ENCODE measurements around the gene PARD3. TPM values are rescaled to one million over a fixed set of nuclear protein-coding genes. Genes with fewer than 3 reads are reported as not detected.

The PARD3 gene
- total RNA-seq, 1 donor from 2014 or later, result 58.7 TPM

- Histone ChIP-seq H3K4me2 (no peak overlapping the region), H3K4me1 (peaks cover 3% of the 10 kb centered on the region), H3K4me3 (no peak overlapping the region), H4K20me1 (ENCODE audit: low read depth) (no peaks in the 10 kb centered on the region), H2AFZ (replicated peaks) (no peak overlapping the region), H3K9ac (no peak overlapping the region), H3K27me3 (no peaks in the 10 kb centered on the region), H3K9me3 (ENCODE audit: low read depth) (no peaks in the 10 kb centered on the region), H3F3A (ENCODE audit: low read depth) (no peaks in the 10 kb centered on the region), H3K27ac (no peak overlapping the region), H3K36me3 (no peaks in the 10 kb centered on the region), H3K79me2 (ENCODE audit: low read depth) (no peaks in the 10 kb centered on the region)
- H3K36me3 Mint-ChIP-seq, result peaks cover 27% of the 10 kb centered on the region
- no peak overlapping the region for H3K27ac Mint-ChIP-seq
- no peak for DNase-seq (ENCODE audit: low spot score)
- H3K4me3 Mint-ChIP-seq, result no peak overlapping the region
- H3K4me1 Mint-ChIP-seq, result peaks cover 12% of the 10 kb centered on the region
- TF ChIP-seq EZH2 (IDR thresholded peaks at IDR 0.05), result no peak
- no peak for TF ChIP-seq CTCF (IDR thresholded peaks at IDR 0.05)
- no peak for TF ChIP-seq EZH2phosphoT487 (IDR thresholded peaks at IDR 0.05)
- no peaks in the 10 kb centered on the region for H3K27me3 Mint-ChIP-seq (ENCODE audit: insufficient read depth, low read depth)
- H3K9me3 Mint-ChIP-seq, result peaks cover 3% of the 10 kb centered on the region
Observed at GRCh38 chr10:34343764-34344163, 471.3 kb downstream of the PARD3 start.

- no peak overlapping the region for H3K27ac ChIP-seq
- Mint-ChIP-seq H3K9me3 (no peaks in the 10 kb centered on the region), H3K27me3 (ENCODE audit: insufficient read depth, low read depth) (no peaks in the 10 kb centered on the region), H3K4me3 (no peak overlapping the region), H3K36me3 (peaks cover 18% of the 10 kb centered on the region), H3K4me1 (peaks cover 12% of the 10 kb centered on the region), H3K27ac (no peak overlapping the region)
- H3K4me1 ChIP-seq, result peaks cover 3% of the 10 kb centered on the region
- TF ChIP-seq CTCF (IDR thresholded peaks at IDR 0.05) (no peak), EZH2phosphoT487 (IDR thresholded peaks at IDR 0.05) (no peak), EZH2 (IDR thresholded peaks at IDR 0.05) (no peak)
- H3K4me3 ChIP-seq, result no peak overlapping the region
- H3K27me3 ChIP-seq, result no peaks in the 10 kb centered on the region
- H3K9ac ChIP-seq, result no peak overlapping the region
- H3K36me3 ChIP-seq, result no peaks in the 10 kb centered on the region
- no peak for DNase-seq (ENCODE audit: low spot score)
- H4K20me1 ChIP-seq (ENCODE audit: low read depth), result no peaks in the 10 kb centered on the region
- no peaks in the 10 kb centered on the region for H3F3A ChIP-seq (ENCODE audit: low read depth)
- H3K4me2 ChIP-seq, result no peak overlapping the region
- no peaks in the 10 kb centered on the region for H3K9me3 ChIP-seq (ENCODE audit: low read depth)
- H2AFZ ChIP-seq (replicated peaks), result no peak overlapping the region
- H3K79me2 ChIP-seq (ENCODE audit: low read depth), result no peaks in the 10 kb centered on the region
Observed at GRCh38 chr10:34341473-34341872, 473.6 kb downstream of the PARD3 start.

- no peaks in the 10 kb centered on the region for H3K9me3 Mint-ChIP-seq
- peaks cover 3% of the 10 kb centered on the region for H3K4me1 ChIP-seq
- H3K4me3 ChIP-seq, result no peak overlapping the region
- no peaks in the 10 kb centered on the region for H3F3A ChIP-seq (ENCODE audit: low read depth)
- no peak overlapping the region for H3K4me3 Mint-ChIP-seq
- no peaks in the 10 kb centered on the region for H3K27me3 ChIP-seq
- no peak overlapping the region for H3K27ac ChIP-seq
- no peaks in the 10 kb centered on the region for H3K36me3 ChIP-seq
- no peaks in the 10 kb centered on the region for H3K79me2 ChIP-seq (ENCODE audit: low read depth)
- DNase-seq (ENCODE audit: low spot score), result no peak
- no peak for TF ChIP-seq EZH2phosphoT487 (IDR thresholded peaks at IDR 0.05)
- no peak for TF ChIP-seq CTCF (IDR thresholded peaks at IDR 0.05)
- no peak for TF ChIP-seq EZH2 (IDR thresholded peaks at IDR 0.05)
- no peak overlapping the region for H2AFZ ChIP-seq (replicated peaks)
- H3K36me3 Mint-ChIP-seq, result peaks cover 13% of the 10 kb centered on the region
- no peak overlapping the region for H3K27ac Mint-ChIP-seq
- H3K9me3 ChIP-seq (ENCODE audit: low read depth), result no peaks in the 10 kb centered on the region
- H3K4me1 Mint-ChIP-seq, result peaks cover 12% of the 10 kb centered on the region
- no peaks in the 10 kb centered on the region for H3K27me3 Mint-ChIP-seq (ENCODE audit: insufficient read depth, low read depth)
- no peak overlapping the region for H3K9ac ChIP-seq
- no peaks in the 10 kb centered on the region for H4K20me1 ChIP-seq (ENCODE audit: low read depth)
- no peak overlapping the region for H3K4me2 ChIP-seq
Observed at GRCh38 chr10:34340934-34341333, 474.2 kb downstream of the PARD3 start.

Measured in neural progenitor cell (in vitro differentiated cells).